T-helper 2 cell (primary cell): ENCODE results near the gene SMAP1.
"Not testable (repeated sequence)": the region's sequence is repeated elsewhere in the genome, so short reads cannot be mapped to it uniquely, and the experiment has no call there.

Experiments
- DNase-seq, 5 experiments: peaks; one replicate each; pipeline versions ENCODE4 v3.0.0 to v3.0.0-alpha.2; 2012 to 2022

The SMAP1 gene

DNA sequence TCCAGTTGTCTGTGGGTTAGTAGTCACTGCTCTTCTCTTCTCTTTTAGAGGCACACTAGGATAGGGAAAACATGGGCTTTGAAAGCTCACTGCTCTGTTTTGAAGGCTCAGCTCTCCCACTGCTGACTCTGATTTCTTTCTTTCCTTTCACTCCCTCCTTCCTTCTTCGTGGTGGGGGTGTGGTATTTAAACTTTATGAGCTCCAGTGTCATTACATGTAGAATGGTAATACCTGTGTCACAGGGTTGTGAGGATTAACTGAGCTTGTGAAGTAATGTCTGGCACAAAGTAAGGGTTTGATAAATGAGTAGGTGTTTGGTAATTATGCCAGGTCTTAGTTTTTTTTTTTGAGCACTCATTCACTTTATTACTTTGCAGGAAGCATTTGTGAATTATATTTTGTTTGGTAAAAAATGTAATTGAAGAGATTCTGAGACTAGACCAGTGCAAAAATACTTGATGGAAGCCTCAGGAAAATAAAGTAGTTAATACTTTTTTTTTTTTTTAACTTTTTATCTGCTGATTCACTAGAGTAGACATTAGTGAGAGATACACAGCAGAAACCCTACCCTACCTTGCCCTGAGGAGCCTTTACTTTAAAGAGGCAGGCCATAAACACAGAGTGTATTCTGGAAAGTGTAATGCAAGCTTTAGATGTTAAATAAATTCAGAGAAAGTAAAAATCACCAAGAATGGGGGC is 17.3 kb downstream of the SMAP1 start:
- no peak for DNase-seq

- DNase-seq, result no peak
Observed at GRCh38 chr6:70685494-70686180, 18.0 kb downstream of the SMAP1 start.

- peak in 2 of 5 experiments; percentile 10 to 49 for DNase-seq
Observed at GRCh38 chr6:70686548-70687133, 19.0 kb downstream of the SMAP1 start.

DNA sequence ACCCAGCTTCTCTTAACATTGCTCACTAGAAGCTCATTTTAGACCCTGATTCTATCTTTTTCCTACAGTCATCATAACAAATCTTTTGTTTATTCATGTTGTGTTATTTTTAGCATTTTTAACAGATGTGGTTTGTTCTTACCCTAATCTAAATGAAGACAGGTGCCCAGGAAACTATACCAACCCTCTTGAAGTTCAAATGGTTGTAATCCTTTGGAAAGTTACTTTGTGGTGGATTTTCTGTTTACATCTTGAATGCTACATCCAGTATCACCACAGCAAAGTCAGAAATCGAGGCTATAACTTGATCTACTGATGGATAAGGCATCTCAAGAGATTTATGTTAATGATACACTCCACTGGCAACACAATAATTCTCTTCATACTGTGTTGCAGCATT is 26.2 kb downstream of the SMAP1 start:
- no peak for DNase-seq

DNA sequence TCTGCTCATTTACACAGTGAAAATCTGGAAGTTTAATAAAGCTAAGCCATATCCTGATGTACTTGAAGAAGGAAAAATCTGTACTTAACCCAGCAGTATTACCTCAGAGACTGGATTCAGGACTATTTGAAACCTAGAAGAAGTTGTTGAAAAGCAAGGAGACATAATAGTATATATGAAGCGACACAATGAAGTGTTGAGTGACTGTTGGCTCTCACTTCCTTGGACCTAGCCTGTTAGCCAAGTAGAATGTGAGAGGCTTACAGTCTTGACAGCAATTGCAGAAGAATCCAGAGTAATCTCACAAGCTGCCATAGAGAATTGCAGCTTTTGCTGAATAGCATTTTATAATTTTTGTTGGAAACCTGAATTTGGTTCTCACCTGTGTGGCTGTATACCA is 26.7 kb downstream of the SMAP1 start:
- DNase-seq, result no peak

DNA sequence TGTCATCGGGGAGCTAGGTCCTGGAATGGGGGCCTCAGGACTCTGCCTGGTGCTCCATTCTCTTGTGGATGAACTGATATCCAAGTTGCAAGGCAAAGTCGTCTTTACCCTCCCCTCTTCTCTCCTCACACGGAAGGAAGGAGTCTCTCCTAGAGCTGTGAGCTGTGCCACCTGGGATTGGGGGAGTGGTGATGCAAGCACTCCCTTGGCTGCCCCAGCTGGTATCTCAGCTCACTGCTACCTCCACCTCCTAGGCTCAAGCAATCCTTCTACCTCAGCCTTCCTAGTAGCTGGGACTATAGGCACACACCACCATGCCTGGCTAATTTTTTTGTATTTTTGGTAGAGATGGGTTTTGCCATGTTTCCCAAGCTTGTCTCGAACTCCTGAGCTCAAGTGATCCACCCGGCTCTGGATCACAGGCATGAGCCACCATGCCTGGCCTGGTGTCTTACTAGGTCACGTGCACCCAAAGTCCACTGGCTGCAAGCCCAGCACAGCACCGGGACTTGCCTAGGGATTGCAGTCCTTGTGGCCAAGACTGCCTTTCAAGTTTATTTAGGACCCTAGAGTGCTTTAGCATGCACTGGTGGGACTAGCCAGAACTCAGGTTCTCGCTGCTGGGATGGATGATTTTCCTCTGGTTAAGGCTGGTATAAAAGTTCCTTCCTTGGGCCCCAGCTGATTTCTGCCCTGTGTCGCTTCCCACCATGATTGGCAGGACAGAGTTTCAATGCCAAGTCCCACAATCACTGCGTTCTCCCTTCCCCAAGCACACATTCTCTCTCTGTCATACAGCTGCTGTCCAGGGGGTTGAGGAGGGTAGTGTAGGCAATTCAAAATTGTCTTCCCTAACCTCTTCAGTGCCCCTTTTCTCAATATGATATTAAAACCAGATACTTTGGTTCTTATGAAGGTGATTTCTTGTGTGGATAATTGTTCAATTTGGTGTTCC is 33.5 kb downstream of the SMAP1 start:
- no peak for DNase-seq

DNA sequence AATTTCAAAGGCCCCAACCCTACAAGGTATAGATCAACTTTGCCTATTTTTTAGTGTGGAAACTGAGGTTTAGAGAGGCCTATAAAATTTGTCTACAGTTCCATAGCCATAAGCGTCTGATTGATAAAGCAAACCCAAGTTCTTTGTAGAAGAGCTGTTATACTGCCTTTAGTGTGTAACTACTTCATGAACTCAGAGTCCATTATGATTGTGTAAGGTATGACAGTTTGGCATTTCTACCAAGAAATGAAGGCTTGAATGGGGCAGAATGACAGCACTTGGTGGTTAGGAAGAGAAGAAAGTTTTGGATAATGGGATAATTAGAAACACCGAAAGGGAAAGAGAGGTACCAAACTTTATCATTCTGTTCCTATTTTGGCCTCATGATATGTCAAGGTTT is 38.1 kb downstream of the SMAP1 start:
- DNase-seq, result no peak

- DNase-seq, result peak in 2 of 5 experiments; percentile 9 to 35
Observed at GRCh38 chr6:70706491-70707123, 38.9 kb downstream of the SMAP1 start.

DNA sequence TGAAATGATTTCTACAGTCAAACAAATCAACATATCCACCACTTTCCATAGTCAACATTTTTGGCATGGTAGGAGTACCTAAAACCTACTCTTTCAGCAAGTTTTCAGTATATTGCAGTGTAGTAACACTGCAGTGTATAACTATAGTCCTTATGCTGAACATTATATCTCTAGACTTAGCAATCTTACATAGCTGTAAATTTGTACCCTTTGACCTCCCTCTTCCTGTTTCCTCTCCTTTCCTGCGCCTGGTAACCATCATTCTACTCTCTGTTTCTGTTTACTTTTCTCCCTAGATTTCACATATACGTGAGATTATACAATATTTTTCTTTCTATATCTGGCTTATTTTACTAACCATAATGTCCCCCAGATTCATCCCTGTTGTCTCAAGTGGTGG is 40.2 kb downstream of the SMAP1 start:
- no peak for DNase-seq

DNA sequence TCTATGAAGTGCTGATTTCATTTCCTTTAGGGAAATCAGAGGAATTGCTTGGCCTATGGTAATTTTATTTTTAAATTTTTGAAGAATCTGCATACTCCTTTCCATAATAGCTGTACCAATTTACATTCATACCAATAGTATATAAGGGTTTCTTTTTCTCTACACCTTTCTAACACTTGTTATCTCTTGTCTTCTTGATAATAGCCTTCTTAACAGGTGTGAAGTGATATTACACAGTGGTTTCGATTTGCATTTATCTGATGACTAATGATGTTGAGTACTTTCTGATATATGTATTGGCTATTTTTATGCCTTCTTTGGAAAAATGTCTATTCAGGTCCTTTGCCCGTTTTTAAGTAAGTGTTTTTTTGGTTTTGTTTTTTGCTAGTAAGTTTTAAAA is 40.8 kb downstream of the SMAP1 start:
- DNase-seq, result peak in 1 of 5 experiments; percentile 51

- no peak for DNase-seq
Observed at GRCh38 chr6:70709826-70710225, 42.1 kb downstream of the SMAP1 start.

DNA sequence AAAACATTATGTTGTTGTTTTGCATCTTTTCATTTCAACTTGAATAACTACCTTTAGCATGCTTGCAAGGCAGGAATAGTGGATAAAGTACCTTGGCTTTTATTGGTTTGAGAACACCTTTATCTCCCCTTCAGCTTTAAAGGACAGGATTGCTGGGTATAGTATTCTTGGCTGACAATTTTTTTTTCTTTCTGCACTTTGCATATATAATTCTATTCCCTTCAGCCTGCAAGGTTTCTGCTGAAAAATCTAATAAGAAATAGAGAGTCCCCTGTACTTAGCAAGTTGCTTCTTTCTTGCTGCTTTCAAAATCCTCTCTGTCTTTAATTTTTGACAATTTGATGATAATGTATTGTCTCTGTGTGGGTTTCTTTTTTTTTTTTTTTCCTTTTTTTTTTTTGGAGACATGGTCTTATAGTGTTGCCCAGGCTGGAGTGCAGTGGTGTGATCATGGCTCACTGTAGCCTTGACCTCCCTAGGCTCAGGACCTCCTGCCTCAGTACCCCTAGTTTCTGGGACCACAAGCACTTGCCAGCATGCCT is 47.1 kb downstream of the SMAP1 start:
- no peak for DNase-seq

GRCh38 chr6:70717038-70717801 is 49.5 kb downstream of the SMAP1 start:
- DNase-seq, result peak in 2 of 5 experiments; percentile 10 to 71

- DNase-seq, result peak in 1 of 5 experiments; percentile 10
Observed at GRCh38 chr6:70724524-70724923, 56.8 kb downstream of the SMAP1 start.

DNA sequence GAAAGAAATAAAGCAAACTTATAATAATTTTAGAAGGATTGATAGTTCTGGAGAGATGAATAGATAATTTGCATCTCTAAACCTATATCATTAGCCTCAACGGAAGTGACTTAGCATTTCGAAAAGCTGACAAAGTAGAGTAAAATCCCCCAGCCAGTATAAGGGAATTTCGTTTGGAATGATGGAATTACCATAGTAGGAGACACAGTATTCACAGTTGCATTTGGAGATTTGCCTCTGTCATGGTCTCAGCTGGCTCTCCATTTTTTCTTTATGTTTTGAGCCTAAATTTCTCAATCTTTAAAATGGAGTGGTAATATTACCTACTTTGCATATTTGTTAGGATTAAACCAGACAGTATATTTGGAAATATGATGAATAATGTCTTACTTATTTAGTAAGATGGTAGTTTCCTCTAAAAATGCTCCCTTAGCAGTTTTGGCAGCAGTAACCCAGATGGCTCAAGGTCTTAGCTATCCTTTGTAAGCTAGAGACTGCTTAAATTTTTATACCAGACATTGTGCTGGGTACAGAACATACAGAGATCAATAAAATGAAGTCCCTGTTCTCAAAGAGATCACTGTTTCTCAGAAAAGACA is 58.2 kb downstream of the SMAP1 start:
- no peak for DNase-seq

GRCh38 chr6:70734381-70734780 is 66.7 kb downstream of the SMAP1 start:
- DNase-seq, result no peak

- DNase-seq, result no peak
Observed at GRCh38 chr6:70734979-70735378, 67.3 kb downstream of the SMAP1 start.

- DNase-seq, result no peak
Observed at GRCh38 chr6:70735513-70735912, 67.8 kb downstream of the SMAP1 start.

DNA sequence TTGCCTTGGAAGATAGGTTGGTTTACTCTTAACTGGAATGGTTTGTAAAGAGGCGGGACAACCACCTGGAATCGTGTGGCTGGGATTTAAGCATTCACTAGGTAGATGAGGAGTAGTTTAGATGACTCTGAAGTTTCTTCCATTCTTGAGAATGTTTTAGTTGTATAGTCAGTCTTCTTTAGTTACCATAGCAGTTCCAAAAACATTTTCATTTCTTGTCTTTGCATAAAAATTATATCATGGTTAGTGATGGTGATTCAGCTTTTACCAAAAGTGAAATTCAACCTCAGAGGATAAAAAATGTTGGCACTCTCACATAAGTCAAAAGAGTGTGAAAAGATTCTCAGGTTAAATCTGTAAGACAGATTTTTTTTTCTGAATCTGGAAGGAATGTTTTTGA is 70.3 kb downstream of the SMAP1 start:
- DNase-seq, result no peak

- no peak for DNase-seq
Observed at GRCh38 chr6:70739534-70739933, 71.9 kb downstream of the SMAP1 start.

- DNase-seq, result not testable (repeated sequence)
Observed at GRCh38 chr6:70740746-70741145, 73.1 kb downstream of the SMAP1 start.
